ENCODE data around the gene SMIM20.

The SMIM20 gene

DNA sequence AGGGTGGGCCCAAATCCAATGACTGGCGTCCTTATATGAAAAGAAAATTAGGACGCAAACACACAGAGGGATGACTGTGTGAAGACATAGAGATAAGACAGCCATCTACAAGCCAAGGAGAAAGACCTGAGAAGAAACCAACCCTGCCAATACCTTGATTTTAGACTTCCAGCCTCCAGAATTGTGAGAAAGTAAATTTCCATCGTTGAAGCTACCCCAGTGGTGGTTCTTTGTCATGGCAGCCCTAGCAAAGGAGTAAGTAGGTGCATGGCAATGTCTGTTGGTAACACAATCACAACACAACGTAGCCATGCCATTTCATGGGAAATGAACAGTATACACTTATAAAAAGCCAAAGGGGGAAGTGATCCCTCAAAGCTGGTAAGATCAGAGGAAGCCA is 25.3 kb downstream of the SMIM20 start:
- no peak for TF ChIP-seq SUZ12 (IDR thresholded peaks at IDR 0.05)
- TF ChIP-seq NFRKB (IDR thresholded peaks at IDR 0.05) = no peak
- no peak for TF ChIP-seq ZNF384 (IDR thresholded peaks at IDR 0.05)
- no peak for TF ChIP-seq FOXK2 (IDR thresholded peaks at IDR 0.05)
- TF ChIP-seq ARNT (IDR thresholded peaks at IDR 0.05) = no peak
- CTCF ChIA-PET = no interaction called here
- POLR2A ChIA-PET = no interaction called here
- DNase-seq (ENCODE audit: extremely low spot score) = no peak

DNA sequence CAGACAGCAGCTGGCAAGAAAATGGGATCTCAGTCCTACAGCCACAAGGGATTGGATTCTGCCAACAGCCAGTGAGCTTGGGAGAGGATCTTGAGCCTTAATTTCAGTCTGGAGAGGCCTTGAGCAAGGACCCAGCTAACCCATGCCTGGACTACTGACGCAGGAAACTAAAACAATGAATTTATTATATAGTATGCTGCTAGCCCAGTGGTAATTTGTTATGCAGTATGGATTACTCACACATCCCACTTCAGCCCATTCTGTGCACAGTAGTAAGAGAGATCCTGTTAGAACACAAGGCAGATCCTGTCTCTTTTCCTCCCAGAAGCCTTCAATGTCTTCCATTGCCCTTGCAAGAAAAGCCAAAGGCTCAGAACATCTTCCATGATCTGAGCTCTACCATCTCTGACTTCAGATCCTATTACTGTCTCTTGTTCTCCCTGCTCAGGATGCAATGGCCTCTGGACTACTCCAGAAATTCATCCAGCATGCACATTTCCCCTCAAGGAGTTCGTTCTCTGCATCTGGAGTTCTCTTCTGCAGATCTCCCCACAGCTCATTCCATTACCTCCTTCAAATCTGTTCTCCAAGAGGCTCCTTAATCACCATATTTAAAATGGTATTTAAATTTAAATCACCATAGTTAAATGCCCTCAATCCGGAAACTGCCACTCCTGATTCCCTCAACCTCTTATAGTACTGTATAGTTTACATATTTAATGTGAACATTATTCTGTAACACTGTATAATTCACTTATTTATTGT is 27.6 kb downstream of the SMIM20 start:
- POLR2A ChIA-PET = no interaction called here
- CTCF ChIA-PET = no interaction called here
- no peak for TF ChIP-seq NFRKB (IDR thresholded peaks at IDR 0.05)
- TF ChIP-seq TARDBP (IDR thresholded peaks at IDR 0.05) = no peak
- TF ChIP-seq FOXM1 (IDR thresholded peaks at IDR 0.05; ENCODE audit: borderline replicate concordance) = no peak
- no peak for TF ChIP-seq SUZ12 (IDR thresholded peaks at IDR 0.05)
- TF ChIP-seq L3MBTL2 (conservative IDR thresholded peaks at IDR 0.05) = no peak
- no peak for TF ChIP-seq CTBP1 (IDR thresholded peaks at IDR 0.05; ENCODE audit: borderline replicate concordance)
- TF ChIP-seq SP1 (IDR thresholded peaks at IDR 0.05) = no peak
- no peak for TF ChIP-seq LEF1 (IDR thresholded peaks at IDR 0.05; ENCODE audit: borderline replicate concordance)
- no peak for TF ChIP-seq ARNT (IDR thresholded peaks at IDR 0.05)
- TF ChIP-seq, protein P1, sequence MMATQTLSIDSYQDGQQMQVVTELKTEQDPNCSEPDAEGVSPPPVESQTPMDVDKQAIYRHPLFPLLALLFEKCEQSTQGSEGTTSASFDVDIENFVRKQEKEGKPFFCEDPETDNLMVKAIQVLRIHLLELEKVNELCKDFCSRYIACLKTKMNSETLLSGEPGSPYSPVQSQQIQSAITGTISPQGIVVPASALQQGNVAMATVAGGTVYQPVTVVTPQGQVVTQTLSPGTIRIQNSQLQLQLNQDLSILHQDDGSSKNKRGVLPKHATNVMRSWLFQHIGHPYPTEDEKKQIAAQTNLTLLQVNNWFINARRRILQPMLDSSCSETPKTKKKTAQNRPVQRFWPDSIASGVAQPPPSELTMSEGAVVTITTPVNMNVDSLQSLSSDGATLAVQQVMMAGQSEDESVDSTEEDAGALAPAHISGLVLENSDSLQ (IDR thresholded peaks at IDR 0.05) = no peak
- no peak for TF ChIP-seq ZNF384 (IDR thresholded peaks at IDR 0.05)
- TF ChIP-seq BHLHE40 (IDR thresholded peaks at IDR 0.05; ENCODE audit: borderline replicate concordance) = no peak
- no peak for TF ChIP-seq HDGF (IDR thresholded peaks at IDR 0.05; ENCODE audit: borderline replicate concordance)
- no peak for TF ChIP-seq FOXA1 (IDR thresholded peaks at IDR 0.05)
- no peak for TF ChIP-seq ELF4 (IDR thresholded peaks at IDR 0.05)
- no peak for TF ChIP-seq FOXK2 (IDR thresholded peaks at IDR 0.05)
- no peak for DNase-seq (ENCODE audit: extremely low spot score)

DNA sequence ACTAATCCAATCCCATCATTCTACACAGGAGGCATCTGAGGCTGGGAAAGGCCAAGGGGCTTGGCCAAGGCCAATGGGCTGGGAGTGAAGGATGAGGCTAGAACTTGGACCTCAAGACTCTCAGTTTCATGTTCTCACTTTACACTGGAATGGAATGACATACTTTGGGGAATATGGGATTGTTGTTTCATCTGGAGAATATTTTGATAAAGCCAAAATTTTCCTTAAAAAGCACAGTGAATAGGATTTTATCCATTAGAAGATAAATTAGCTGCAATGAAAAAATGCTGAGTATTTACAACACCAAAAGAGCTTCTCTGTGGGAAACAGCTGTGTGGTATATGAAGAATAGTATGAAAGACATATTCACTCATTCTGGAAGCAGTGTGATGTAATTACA is 29.3 kb downstream of the SMIM20 start:
- POLR2A ChIA-PET = no interaction called here
- TF ChIP-seq ARNT (IDR thresholded peaks at IDR 0.05) = no peak
- TF ChIP-seq ELF4 (IDR thresholded peaks at IDR 0.05) = no peak
- no peak for TF ChIP-seq HDGF (IDR thresholded peaks at IDR 0.05; ENCODE audit: borderline replicate concordance)
- TF ChIP-seq, protein P1 (IDR thresholded peaks at IDR 0.05) = no peak
- no peak for TF ChIP-seq BHLHE40 (IDR thresholded peaks at IDR 0.05; ENCODE audit: borderline replicate concordance)
- no peak for TF ChIP-seq SUZ12 (IDR thresholded peaks at IDR 0.05)
- no peak for TF ChIP-seq FOXM1 (IDR thresholded peaks at IDR 0.05; ENCODE audit: borderline replicate concordance)
- TF ChIP-seq ZNF384 (IDR thresholded peaks at IDR 0.05) = no peak
- TF ChIP-seq FOXA1 (IDR thresholded peaks at IDR 0.05) = no peak
- no peak for TF ChIP-seq SP1 (IDR thresholded peaks at IDR 0.05)
- TF ChIP-seq TARDBP (IDR thresholded peaks at IDR 0.05) = no peak
- TF ChIP-seq LEF1 (IDR thresholded peaks at IDR 0.05; ENCODE audit: borderline replicate concordance) = no peak
- TF ChIP-seq CTBP1 (IDR thresholded peaks at IDR 0.05; ENCODE audit: borderline replicate concordance) = no peak
- CTCF ChIA-PET = no interaction called here

DNA sequence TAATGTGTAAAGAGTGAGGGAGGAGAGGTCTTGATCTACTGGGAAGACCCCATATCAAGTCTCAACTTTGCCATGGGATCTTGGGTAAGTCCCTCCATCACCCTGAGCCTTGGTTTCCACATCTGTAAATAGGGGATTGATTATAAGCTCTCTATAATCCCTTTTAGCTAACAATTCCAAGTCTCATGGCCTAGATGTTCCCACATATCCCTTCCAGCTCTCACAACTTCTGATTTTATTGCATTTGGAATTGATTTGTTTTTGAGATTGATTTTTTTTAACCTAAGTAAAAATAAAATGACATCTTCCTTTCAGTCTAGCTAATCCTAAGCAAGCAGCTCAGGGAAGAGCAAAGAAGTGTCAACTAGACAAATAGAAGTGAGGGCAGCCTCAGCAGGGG is 29.8 kb downstream of the SMIM20 start:
- DNase-seq (ENCODE audit: extremely low spot score) = no peak
- CTCF ChIA-PET = no interaction called here
- POLR2A ChIA-PET = no interaction called here

More for the DNA sequence above, 29.3 kb downstream of the SMIM20 start:
- DNase-seq (ENCODE audit: extremely low spot score) = no peak

DNA sequence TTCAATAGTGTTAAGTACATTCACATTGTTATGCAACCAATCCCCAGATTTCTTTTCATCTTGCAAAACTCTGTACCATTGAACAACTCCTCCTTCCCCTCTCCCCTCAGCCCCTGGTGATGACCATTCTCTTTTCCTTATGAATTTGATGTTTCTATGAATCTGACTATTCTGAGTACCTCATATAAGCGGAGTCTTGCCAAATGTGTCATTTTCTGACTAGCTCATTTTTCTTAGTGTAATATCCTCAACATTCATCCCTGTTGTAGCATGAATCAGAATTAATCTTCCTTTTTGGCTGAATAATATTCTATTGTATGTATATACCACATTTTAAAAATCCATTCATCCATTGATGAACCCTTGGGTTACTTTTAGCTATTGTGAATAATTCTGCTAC is 34.0 kb downstream of the SMIM20 start:
- TF ChIP-seq SP1 (IDR thresholded peaks at IDR 0.05) (no peak), LEF1 (IDR thresholded peaks at IDR 0.05; ENCODE audit: borderline replicate concordance) (no peak), CTBP1 (IDR thresholded peaks at IDR 0.05; ENCODE audit: borderline replicate concordance) (no peak), TARDBP (IDR thresholded peaks at IDR 0.05) (no peak), ZNF384 (IDR thresholded peaks at IDR 0.05) (no peak), FOXA1 (IDR thresholded peaks at IDR 0.05) (no peak), SUZ12 (IDR thresholded peaks at IDR 0.05) (no peak)
- TF ChIP-seq, protein P1 (IDR thresholded peaks at IDR 0.05) = no peak
- ChIA-PET POLR2A (interaction anchor here (0.7 kb wide), 1 partner anchor 459 kb away, joined by 3 read pairs; no protein-coding TSS in a partner anchor), CTCF (interaction anchor here (0.7 kb wide), 1 partner anchor 107 kb away, joined by 3 read pairs; no protein-coding TSS in a partner anchor)
- DNase-seq (ENCODE audit: extremely low spot score) = no peak

More for the DNA sequence above, 29.8 kb downstream of the SMIM20 start:
- TF ChIP-seq BHLHE40 (IDR thresholded peaks at IDR 0.05; ENCODE audit: borderline replicate concordance) (no peak), ZNF384 (IDR thresholded peaks at IDR 0.05) (no peak), ARNT (IDR thresholded peaks at IDR 0.05) (no peak), HDGF (IDR thresholded peaks at IDR 0.05; ENCODE audit: borderline replicate concordance) (no peak), TARDBP (IDR thresholded peaks at IDR 0.05) (no peak), FOXK2 (IDR thresholded peaks at IDR 0.05) (no peak), NFRKB (IDR thresholded peaks at IDR 0.05) (no peak), SUZ12 (IDR thresholded peaks at IDR 0.05) (no peak), ELF4 (IDR thresholded peaks at IDR 0.05) (no peak), FOXM1 (IDR thresholded peaks at IDR 0.05; ENCODE audit: borderline replicate concordance) (no peak), CTBP1 (IDR thresholded peaks at IDR 0.05; ENCODE audit: borderline replicate concordance) (no peak), FOXA1 (IDR thresholded peaks at IDR 0.05) (no peak), SP1 (IDR thresholded peaks at IDR 0.05) (no peak)
- TF ChIP-seq, protein P1 (IDR thresholded peaks at IDR 0.05) = no peak
